AG10803 (cell line): ENCODE measurements around the gene TSPAN10.
A peak's percentile ranks its signal among the peaks of the same experiment; 100 is the strongest.

Experiments used
- DNase-seq: peaks from one replicate; pipeline ENCODE4 v3.0.0; 2010; ENCODE audit warnings: low read depth
- H3K4me3 ChIP-seq: 2 replicates; pipeline ENCODE4 v1.5.1; 2011; ENCODE audit warnings: mild to moderate bottlenecking, low read length, control low read depth
- TF ChIP-seq, protein P1 (sequence below): conservative IDR thresholded peaks from 2 replicates; pipeline ENCODE4 v1.5.1; 2011; ENCODE audit warnings: mild to moderate bottlenecking, low read length, control low read depth, inconsistent platforms

Gene TSPAN10

DNA sequence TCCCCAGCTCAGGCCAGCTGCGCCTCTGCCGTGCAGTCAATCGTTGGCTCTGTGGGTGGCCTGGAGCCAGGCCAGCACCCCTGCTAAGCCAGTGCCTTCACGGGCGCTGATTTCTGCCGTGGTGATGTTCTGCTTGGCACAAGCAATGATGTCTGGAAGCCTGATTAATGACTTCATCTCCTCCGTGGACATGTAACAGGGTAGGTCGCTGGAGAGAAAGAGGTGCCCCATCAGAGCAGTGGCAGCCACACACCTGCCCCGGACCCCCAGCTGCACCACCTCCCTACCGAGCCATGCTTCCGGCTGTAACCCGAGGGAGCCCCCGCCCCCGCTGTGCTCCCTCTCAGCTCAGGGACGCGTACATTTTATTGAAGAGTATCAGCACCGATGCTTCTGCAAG lies 44.7 kb downstream of the TSPAN10 start:
- no peak overlapping the region for H3K4me3 ChIP-seq
- DNase-seq, result no peak
- TF ChIP-seq, protein P1, sequence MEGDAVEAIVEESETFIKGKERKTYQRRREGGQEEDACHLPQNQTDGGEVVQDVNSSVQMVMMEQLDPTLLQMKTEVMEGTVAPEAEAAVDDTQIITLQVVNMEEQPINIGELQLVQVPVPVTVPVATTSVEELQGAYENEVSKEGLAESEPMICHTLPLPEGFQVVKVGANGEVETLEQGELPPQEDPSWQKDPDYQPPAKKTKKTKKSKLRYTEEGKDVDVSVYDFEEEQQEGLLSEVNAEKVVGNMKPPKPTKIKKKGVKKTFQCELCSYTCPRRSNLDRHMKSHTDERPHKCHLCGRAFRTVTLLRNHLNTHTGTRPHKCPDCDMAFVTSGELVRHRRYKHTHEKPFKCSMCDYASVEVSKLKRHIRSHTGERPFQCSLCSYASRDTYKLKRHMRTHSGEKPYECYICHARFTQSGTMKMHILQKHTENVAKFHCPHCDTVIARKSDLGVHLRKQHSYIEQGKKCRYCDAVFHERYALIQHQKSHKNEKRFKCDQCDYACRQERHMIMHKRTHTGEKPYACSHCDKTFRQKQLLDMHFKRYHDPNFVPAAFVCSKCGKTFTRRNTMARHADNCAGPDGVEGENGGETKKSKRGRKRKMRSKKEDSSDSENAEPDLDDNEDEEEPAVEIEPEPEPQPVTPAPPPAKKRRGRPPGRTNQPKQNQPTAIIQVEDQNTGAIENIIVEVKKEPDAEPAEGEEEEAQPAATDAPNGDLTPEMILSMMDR, result no peak

DNA sequence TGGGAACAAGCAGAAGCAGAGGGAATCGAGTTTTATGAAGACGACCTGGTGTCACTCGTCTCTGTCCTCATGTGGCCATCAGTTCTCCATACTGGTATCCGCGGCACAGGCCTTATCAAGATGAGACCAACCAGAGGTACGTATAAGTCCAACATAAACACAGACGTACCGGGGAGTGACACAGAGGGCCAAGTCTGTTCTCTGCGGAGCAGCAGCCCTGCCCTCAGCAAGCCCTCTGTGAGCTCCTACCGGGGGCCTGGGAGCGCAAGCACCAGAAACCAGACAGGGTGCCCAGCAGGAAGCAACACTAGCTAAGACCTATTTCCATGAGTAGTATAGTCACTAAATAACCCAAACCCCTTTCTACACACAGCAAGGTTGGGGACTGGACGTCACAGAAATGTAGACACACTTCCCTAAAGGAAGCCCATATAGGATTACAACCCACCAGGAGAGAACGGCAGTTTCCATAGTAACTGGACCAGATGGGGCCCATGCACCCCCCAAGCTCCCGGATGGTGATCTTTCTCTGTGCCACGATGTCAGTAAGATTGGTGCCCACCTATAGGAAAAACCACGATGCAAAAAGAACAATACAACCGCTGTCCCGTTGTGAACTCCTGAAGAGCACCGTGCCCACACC lies 45.7 kb downstream of the TSPAN10 start:
- H3K4me3 ChIP-seq, result peak overlapping the region; percentile 84
- TF ChIP-seq, protein P1, result no peak
- DNase-seq, result no peak

DNA sequence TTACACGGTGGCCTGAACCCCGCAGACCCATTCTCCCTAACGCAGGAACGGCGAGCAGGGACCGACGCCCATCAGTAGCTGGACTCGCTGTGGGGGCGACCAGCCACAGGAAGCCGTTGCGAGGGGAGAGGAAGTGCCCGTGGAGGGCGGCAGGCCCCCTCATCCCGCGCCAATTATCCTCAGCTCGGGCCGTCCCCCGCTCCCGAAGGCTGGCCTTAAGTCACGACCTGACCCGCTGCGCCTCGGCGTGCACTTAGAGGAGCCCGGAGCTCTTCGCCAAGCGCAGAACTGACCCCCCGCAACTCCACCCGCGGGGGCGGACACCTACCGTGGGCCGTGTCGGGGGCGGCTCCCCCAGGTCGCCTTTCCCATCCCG lies 46.2 kb downstream of the TSPAN10 start:
- peak overlapping the region; percentile 84 for H3K4me3 ChIP-seq
- TF ChIP-seq, protein P1, result no peak
- DNase-seq, result no peak

DNA sequence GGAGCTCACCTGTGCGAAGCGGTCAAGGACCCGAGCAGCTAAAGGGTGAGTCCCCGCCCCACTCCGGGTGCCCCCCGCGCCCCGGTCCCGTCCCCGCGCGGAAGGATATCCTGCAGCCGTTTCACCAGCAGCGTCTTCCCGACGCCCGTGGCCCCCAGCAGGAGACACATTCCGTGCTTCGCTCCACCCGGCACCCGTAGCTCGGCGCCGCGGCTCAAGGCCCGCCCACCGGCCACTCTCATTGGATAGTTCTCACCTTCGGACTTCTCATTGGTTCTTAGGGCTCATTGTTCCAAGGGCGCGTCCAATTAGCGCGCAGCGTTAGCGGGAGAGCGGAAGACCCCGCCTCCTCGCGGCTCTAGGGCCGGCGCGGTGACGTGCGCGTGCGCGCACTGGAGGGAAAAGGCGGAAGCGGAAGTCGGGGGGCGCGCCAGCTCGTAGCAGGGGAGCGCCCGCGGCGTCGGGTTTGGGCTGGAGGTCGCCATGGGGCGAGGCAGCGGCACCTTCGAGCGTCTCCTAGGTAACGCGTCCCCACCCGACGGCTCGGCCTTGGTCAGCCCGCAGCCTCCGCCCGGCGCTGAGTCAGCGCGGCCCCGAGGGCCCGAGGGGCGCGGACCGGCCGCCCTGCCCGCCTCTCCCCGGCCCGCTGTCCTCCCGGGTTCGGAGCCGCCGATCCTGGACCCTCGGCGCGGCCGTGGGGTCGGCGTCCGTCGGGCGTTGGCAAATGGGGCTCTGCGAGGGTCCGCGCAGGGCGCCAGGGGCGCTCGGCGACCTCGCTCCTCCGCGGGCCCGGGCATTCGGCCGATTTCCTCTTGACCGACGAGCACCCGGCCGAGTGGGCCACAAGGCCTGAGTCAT lies 46.8 kb downstream of the TSPAN10 start, which contains the start of the genes ARL16 and HGS:
Gene ARL16 (minus strand): TSS at position 214 of the 858 bp plus-strand sequence. CDS start 44 bp downstream, at position 170.
Gene HGS (plus strand): TSS at position 428 of the 858 bp plus-strand sequence. CDS start 56 bp downstream, at position 484.
- peak; percentile 99 for DNase-seq
- peak within 1 kb of the TSS; percentile 84 for H3K4me3 ChIP-seq
- TF ChIP-seq, protein P1, result no peak

DNA sequence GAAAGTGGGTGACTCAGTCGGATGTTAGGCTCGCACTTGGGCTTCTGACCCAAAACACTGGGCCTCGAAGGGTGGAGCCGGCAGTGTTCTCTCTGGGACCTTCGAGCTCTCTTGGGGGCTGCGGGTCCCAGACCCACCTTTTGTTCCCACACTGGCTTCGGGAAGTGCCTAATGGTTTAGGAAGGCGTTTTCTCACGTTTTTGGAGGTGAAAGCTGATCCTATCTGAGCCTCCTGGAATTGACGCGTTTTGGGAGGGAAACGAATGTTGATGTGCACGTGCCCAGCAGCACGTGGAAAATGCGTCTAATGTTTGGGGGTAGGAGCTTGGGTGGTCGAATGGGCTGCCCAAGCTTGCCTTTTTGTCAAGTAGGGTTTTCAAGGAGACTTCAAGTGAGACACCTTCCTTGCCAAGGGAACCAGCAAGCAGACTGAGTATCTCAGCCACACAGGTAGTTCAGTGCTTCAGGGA lies 47.5 kb downstream of the TSPAN10 start:
- no peak for DNase-seq
- peak overlapping the region; percentile 72 for H3K4me3 ChIP-seq
- TF ChIP-seq, protein P1, result no peak

DNA sequence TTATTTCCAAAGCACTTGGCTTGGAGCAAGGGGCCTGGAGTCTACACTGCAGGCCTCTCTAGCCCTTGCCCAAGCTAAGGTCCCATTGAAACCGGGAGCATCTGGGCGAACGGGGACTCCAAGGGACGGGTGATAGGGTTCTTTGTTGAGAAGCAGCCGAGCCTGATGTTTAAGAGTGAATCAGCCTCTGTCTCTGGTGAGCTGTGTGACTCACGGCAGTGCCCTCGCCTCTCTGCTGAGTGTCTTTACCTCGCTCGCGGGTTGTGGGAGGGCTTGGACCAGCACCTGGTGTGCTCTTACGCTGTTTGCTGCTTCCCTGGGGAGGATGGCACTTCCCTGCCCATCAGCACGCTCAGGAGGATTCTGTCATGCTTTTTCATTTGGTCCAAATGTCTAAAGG lies 48.1 kb downstream of the TSPAN10 start:
- TF ChIP-seq, protein P1, result no peak
- peak overlapping the region; percentile 72 for H3K4me3 ChIP-seq
- DNase-seq, result peak; percentile 58

DNA sequence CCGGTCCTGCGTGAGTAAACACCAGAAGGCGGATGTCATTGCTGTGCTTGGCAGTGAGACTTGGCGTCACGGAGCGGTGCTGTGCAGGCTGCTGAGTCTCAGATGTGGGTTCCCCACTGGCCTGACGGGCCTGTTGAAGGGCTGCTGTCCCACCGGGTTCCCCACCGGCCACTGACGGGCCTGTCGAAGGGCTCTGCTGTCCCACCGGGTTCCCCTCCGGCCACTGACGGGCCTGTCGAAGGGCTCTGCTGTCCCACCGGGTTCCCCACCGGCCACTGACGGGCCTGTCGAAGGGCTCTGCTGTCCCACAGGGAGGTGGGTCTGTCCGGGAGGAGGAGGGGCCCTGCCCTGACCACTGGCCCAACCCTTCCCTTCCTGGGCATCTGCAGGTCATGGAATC lies 49.6 kb downstream of the TSPAN10 start:
- no peak overlapping the region for H3K4me3 ChIP-seq
- DNase-seq, result no peak
- TF ChIP-seq, protein P1, result no peak
